Muscle of leg (tissue), 11 donors: ENCODE results near the gene BAG2. TPM values are rescaled to one million over a fixed set of nuclear protein-coding genes. Genes with fewer than 3 reads are reported as not detected.

Experiments used
- DNase-seq: peaks from one replicate; pipeline ENCODE4 v3.0.0; 2013
- H3K27ac ChIP-seq: one replicate; pipeline ENCODE4 v1.5.1; 2013; ENCODE audit warnings: mild to moderate bottlenecking, low read length, control low read depth
- H3K27me3 ChIP-seq: one replicate; pipeline ENCODE4 v1.6.1; 2013; ENCODE audit warnings: low read length; ENCODE audit not compliant: control insufficient read depth, insufficient read depth
- H3K36me3 ChIP-seq: one replicate; pipeline ENCODE4 v1.6.1; 2013; ENCODE audit warnings: low read length; ENCODE audit not compliant: control insufficient read depth, insufficient read depth
- H3K4me1 ChIP-seq: one replicate; pipeline ENCODE4 v1.6.1; 2013; ENCODE audit warnings: low read length; ENCODE audit not compliant: control insufficient read depth, insufficient read depth
- H3K4me3 ChIP-seq: one replicate; pipeline ENCODE4 v1.5.1; 2013; ENCODE audit warnings: low read length, control low read depth
- H3K9me3 ChIP-seq: replicated peaks from 2 replicates; pipeline ENCODE4 v1.6.1; 2013; ENCODE audit warnings: low read depth, low read length; ENCODE audit not compliant: control insufficient read depth
- WGBS: methylation state at CpG from one replicate; pipeline ENCODE4 v1.1.5; 2013; ENCODE audit warnings: missing lambda C conversion rate; ENCODE audit not compliant: insufficient coverage; 5-methylcytosine and 5-hydroxymethylcytosine counted together
- polyA plus RNA-seq, 8 donors: library from polyadenylated mRNA; unstranded; fragments of 120-200 nt; gene quantifications; one replicate each; pipeline versions ENCODE4 v1.2.1 to v1.2.3, GENCODE V29; 2013; ENCODE audit warnings: inconsistent platforms in 1 of 8, low replicate concordance in 1 of 8; ENCODE audit not compliant: insufficient read length in 8 of 8, insufficient read depth in 1 of 8
- total RNA-seq: library from RNA; stranded (reverse); fragments of 120-200 nt; gene quantifications from one replicate; pipeline ENCODE4 v1.2.4, GENCODE V29; 2013

BAG2 gene
- total and polyA plus RNA-seq, 9 donors = 10.2 to 13.2 (median 11.8) TPM

DNA sequence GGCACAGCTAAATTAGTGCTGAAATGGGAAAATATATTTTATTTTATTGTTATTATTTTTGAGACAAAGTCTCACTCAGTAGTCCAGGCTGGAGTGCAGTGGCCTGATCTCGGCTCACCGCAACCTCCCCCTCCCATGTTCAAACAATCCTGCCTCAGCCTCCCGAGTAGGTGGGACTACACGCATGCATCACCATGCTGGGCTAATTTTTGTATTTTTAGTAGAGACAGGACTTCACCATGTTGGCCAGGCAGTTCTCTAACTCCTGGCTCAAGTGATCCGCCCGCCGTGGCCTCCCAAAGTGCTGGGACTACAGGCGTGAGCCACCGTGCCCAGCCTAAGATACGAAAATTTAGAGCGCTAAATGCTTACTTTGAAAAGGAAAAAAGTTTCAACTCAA, 45.1 kb downstream of the BAG2 start:
- no peak overlapping the region for H3K4me3 ChIP-seq
- no peak for DNase-seq
- no peaks in the 10 kb centered on the region for H3K9me3 ChIP-seq
- no peaks in the 10 kb centered on the region for H3K4me1 ChIP-seq
- H3K36me3 ChIP-seq = no peaks in the 10 kb centered on the region
- 100% methylated on average over 3 of the region's 11 CpGs for WGBS
- no peaks in the 10 kb centered on the region for H3K27me3 ChIP-seq
- H3K27ac ChIP-seq = no peak overlapping the region

DNA sequence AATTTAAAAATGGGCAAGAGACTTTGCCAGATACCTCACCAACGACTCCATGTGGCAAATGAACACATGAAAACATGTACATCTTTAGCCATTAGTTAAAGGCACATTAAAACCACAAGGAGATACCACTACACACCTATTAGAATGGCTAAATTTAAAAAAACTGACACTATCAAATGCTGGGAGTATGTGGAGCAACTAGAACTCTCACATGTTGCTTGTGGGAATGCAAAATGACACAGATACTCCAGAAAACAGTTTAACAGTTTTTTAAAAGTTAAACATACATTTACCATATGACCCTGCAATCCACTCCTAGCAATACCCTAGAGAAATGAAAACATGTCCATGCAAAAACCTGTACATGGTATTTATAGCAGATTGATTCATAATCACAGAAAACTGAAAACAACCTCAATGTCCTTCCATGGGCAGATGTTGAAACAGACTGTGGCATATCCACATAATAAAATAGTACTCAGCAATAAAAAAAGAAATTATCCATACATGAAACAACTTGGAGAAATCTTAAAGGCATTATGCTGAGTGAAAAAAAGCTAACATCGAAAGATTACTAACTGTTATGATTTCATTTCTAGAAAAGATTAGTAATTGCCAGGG, 48.1 kb downstream of the BAG2 start:
- Histone ChIP-seq H3K9me3 (no peaks in the 10 kb centered on the region), H3K36me3 (no peaks in the 10 kb centered on the region), H3K4me3 (no peak overlapping the region), H3K27me3 (no peaks in the 10 kb centered on the region), H3K4me1 (peaks cover 2% of the 10 kb centered on the region), H3K27ac (no peak overlapping the region)
- WGBS = 100% methylated on average over 1 of the region's 2 CpGs
- no peak for DNase-seq

- peak; percentile 76 for DNase-seq
- peaks cover 2% of the 10 kb centered on the region for H3K4me1 ChIP-seq
- WGBS = 0% methylated on average over 27 of the region's 38 CpGs
Observed at GRCh38 chr6:57221191-57221935, 49.2 kb downstream of the BAG2 start.

GRCh38 chr6:57221936-57222742, 50.0 kb downstream of the BAG2 start, which contains the start of gene RAB23:
Gene RAB23 (minus strand): TSS chr6:57222307. CDS start chr6:57210380, 11,927 bp downstream.
- under 1% methylated on average over 56 of the region's 69 CpGs for WGBS

More at GRCh38 chr6:57221191-57221935, 49.2 kb downstream of the BAG2 start:
- Histone ChIP-seq H3K4me3 (peak overlapping the region; percentile 98), H3K36me3 (no peaks in the 10 kb centered on the region), H3K27me3 (no peaks in the 10 kb centered on the region), H3K27ac (peak overlapping the region; percentile 89), H3K9me3 (no peaks in the 10 kb centered on the region)

DNA sequence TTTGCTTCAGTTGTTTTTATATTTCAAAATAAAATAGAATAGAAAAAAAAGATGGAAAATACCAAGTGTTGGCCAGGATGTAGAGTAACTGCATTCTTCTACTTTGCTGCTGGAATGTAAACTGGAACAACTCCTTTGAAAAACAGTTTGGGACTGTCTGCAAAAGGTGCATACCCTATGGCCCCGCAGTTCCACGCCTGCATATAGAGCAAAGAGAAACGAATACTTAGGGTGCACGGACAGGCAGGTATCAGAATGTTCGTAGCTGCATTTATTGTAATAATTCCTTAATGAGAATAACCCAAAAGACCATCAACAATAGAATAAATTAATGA, 50.6 kb downstream of the BAG2 start:
- peak; percentile 37 for DNase-seq
- Histone ChIP-seq H3K36me3 (no peaks in the 10 kb centered on the region), H3K4me1 (peaks cover 2% of the 10 kb centered on the region), H3K4me3 (peak overlapping the region; percentile 98), H3K9me3 (no peaks in the 10 kb centered on the region), H3K27ac (peak overlapping the region; percentile 89), H3K27me3 (no peaks in the 10 kb centered on the region)
- WGBS = no CpG with 5 or more reads among the region's 5 CpGs

More at GRCh38 chr6:57221936-57222742, 50.0 kb downstream of the BAG2 start, which contains the start of gene RAB23:
- Histone ChIP-seq H3K4me1 (peaks cover 2% of the 10 kb centered on the region), H3K27me3 (no peaks in the 10 kb centered on the region), H3K4me3 (peak within 1 kb of the TSS; percentile 98), H3K9me3 (no peaks in the 10 kb centered on the region), H3K36me3 (no peaks in the 10 kb centered on the region), H3K27ac (peak within 1 kb of the TSS; percentile 89)
- DNase-seq = peak; percentile 93

DNA sequence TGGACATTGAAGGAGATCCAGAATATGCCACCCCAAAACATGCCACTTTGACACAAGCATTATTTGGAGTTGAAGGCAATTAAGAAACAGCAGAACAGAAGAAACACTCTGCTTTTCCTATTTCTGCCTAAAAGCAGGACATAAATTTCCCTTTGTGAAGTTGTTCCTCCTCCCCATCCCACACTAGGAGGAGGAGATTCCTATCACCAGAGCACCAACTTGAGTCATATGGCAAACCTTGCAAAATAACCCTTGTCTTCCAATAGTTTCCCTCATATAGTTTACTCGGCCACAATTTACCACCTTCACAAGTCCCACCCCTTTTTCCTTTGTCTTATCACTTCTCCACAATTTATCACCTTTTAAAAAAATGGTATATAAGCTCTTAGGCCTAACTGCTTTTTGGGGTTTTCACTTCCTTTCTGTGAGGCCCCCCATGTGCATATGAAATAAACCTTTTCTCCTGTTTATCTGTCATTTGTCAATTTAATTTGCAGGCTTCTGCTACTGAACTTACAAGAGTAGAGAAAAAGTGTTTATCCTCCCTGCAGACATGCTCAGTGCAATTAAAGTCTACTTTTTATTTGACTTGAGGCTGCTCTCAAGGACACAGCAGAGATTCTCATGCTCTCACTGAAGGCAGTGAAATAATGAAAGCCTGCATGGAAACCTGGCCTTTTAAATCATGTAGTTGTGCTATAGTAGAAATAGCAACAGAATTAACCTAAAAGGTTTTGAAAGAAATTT, 52.8 kb downstream of the BAG2 start:
- Histone ChIP-seq H3K4me1 (peaks cover 2% of the 10 kb centered on the region), H3K27ac (no peak overlapping the region)
- no peak for DNase-seq

GRCh38 chr6:57226221-57226620, 54.1 kb downstream of the BAG2 start:
- H3K4me3 ChIP-seq = no peak overlapping the region
- H3K27ac ChIP-seq = no peak overlapping the region
- H3K9me3 ChIP-seq = no peaks in the 10 kb centered on the region
- H3K4me1 ChIP-seq = peaks cover 2% of the 10 kb centered on the region
- DNase-seq = no peak
- no peaks in the 10 kb centered on the region for H3K27me3 ChIP-seq
- H3K36me3 ChIP-seq = no peaks in the 10 kb centered on the region
- 50% methylated on average over 2 of the region's 2 CpGs for WGBS

More for the DNA sequence above, 52.8 kb downstream of the BAG2 start:
- Histone ChIP-seq H3K36me3 (no peaks in the 10 kb centered on the region), H3K27me3 (no peaks in the 10 kb centered on the region), H3K9me3 (no peaks in the 10 kb centered on the region), H3K4me3 (no peak overlapping the region)
- WGBS = 83% methylated on average over 1 of the region's 1 CpG

Other genes starting within 250 kb of the BAG2 start
- 0.27 TPM for gene BEND6, start 217.2 kb upstream of the BAG2 start, total RNA-seq
- 1 to 10 TPM in 1 of 8 donors, under 1 TPM in 7; 0.18 to 1.6 (median 0.38) TPM for gene BEND6, start 217.2 kb upstream of the BAG2 start, polyA plus RNA-seq
- gene KIAA1586, start 125.6 kb upstream of the BAG2 start, total RNA-seq = 11.8 TPM
- 10 to 100 TPM in 7 of 8 donors, 1 to 10 TPM in 1; 8.6 to 14.8 (median 12.8) TPM for gene KIAA1586, start 125.6 kb upstream of the BAG2 start, polyA plus RNA-seq
- gene ZNF451, start 82.1 kb upstream of the BAG2 start, total RNA-seq = 37.9 TPM
- 10 to 100 TPM; 16.9 to 27.0 (median 18.4) TPM for gene ZNF451, start 82.1 kb upstream of the BAG2 start, polyA plus RNA-seq
- 19.6 TPM for gene RAB23, start 50.0 kb downstream of the BAG2 start, total RNA-seq
- 10 to 100 TPM; 11.1 to 24.1 (median 14.1) TPM for gene RAB23, start 50.0 kb downstream of the BAG2 start, polyA plus RNA-seq
- 13.2 TPM for gene PRIM2, start 145.3 kb downstream of the BAG2 start, total RNA-seq
- gene PRIM2, start 145.3 kb downstream of the BAG2 start, polyA plus RNA-seq = 1 to 10 TPM; 6.1 to 8.5 (median 7.0) TPM